GM12878 (cell line): ENCODE measurements around the gene PLXNC1. TPM values are rescaled to one million over a fixed set of nuclear protein-coding genes. Genes with fewer than 3 reads are reported as not detected.

ENCODE experiments used
- ATAC-seq: fragments of 200-7000 bp; cut with Tn5 transposase; 3 replicates; pipeline ENCODE4 v1.9.1; 2020; ENCODE audit warnings: mild to moderate bottlenecking, moderate library complexity
- BruUV-seq: library from RNA; stranded (reverse); fragments of 400-500 nt; replicated peaks from 2 replicates; lab custom pipeline; 2021; lab: Mats Ljungman, UMichigan
- CTCF ChIA-PET: fragments of 300-600 bp; sonication (Branson Sonifier 250); formaldehyde crosslinking; extraction: SDS; loops from one replicate; lab custom pipeline; 2021; ENCODE audit warnings: inconsistent platforms; lab: Yijun Ruan, JAX
- POLR2A ChIA-PET: fragments of 350-600 bp; formaldehyde crosslinking; extraction: SDS; loops from one replicate; lab custom pipeline; 2021; ENCODE audit warnings: inconsistent platforms; lab: Charles Lee
- RAD21 ChIA-PET: fragments of 300-600 bp; sonication (Branson Sonifier 250); formaldehyde crosslinking; loops from one replicate; lab custom pipeline; 2023; ENCODE audit warnings: antibody characterized with exemption; ENCODE audit not compliant: unreplicated experiment; lab: Charles Lee
- SMC1A ChIA-PET: fragments of 300-600 bp; sonication (Branson Sonifier 250); formaldehyde crosslinking; loops from one replicate; lab custom pipeline; 2023; ENCODE audit not compliant: unreplicated experiment, uncharacterized antibody; lab: Charles Lee
- DNase-seq: peaks from one replicate; pipeline ENCODE4 v3.0.0-alpha.2; 2011; ENCODE audit warnings: low read depth, low spot score
- FAIRE-seq: peaks from 3 replicates; lab custom pipeline; 2011; peaks lifted over from hg19 to GRCh38; lab: Jason Lieb, UNC
- H2AFZ ChIP-seq: 2 replicates; pipeline ENCODE4 v1.6.0; 2011; ENCODE audit warnings: low read depth, low read length, control low read depth; ENCODE audit not compliant: control insufficient read depth
- H3K27ac ChIP-seq: 2 replicates; pipeline ENCODE4 v1.5.1; 2011; ENCODE audit warnings: control low read depth; ENCODE audit not compliant: control insufficient read depth, insufficient read depth
- H3K27me3 ChIP-seq, 2 experiments: replicated peaks in 1 of 2; 2 replicates each; pipeline versions ENCODE4 v1.6.0 to v1.6.1; 2011; ENCODE audit warnings: low read length in 1 of 2; ENCODE audit not compliant: control insufficient read depth in 2 of 2, insufficient read depth in 2 of 2
- H3K36me3 ChIP-seq, 2 experiments: 2 replicates each; pipeline ENCODE4 v1.5.1; 2011; ENCODE audit warnings: low read length in 1 of 2; ENCODE audit not compliant: control insufficient read depth in 2 of 2, insufficient read depth in 2 of 2
- H3K4me1 ChIP-seq: 2 replicates; pipeline ENCODE4 v1.6.1; 2011; ENCODE audit warnings: mild to moderate bottlenecking, low read length, moderate library complexity, mixed read lengths; ENCODE audit not compliant: control insufficient read depth, insufficient read depth
- H3K4me2 ChIP-seq: 2 replicates; pipeline ENCODE4 v1.6.0; 2011; ENCODE audit warnings: control low read depth; ENCODE audit not compliant: control insufficient read depth, insufficient read depth
- H3K4me3 ChIP-seq: fragments of 200-600 bp; sonication (generic); 2 replicates; pipeline ENCODE4 v1.5.1; 2016
- H3K79me2 ChIP-seq: 2 replicates; pipeline ENCODE4 v1.6.0; 2011; ENCODE audit warnings: low read length; ENCODE audit not compliant: control insufficient read depth, insufficient read depth
- H3K9ac ChIP-seq: 2 replicates; pipeline ENCODE4 v1.8.0; 2011; ENCODE audit warnings: low read length, control low read depth, mixed read lengths; ENCODE audit not compliant: control insufficient read depth, insufficient read depth
- H3K9me3 ChIP-seq: replicated peaks from 3 replicates; pipeline ENCODE4 v1.5.1; 2011; ENCODE audit warnings: mild to moderate bottlenecking, low read length; ENCODE audit not compliant: control insufficient read depth, insufficient read depth
- H4K20me1 ChIP-seq: 2 replicates; pipeline ENCODE4 v1.6.0; 2011; ENCODE audit not compliant: control insufficient read depth, insufficient read depth
- CBFB ChIP-seq: IDR thresholded peaks from 2 replicates; pipeline ENCODE4 v1.6.1; 2016; ENCODE audit warnings: antibody characterized with exemption, low read depth
- CEBPB ChIP-seq, 2 experiments: fragments of 150-350 bp in 1 of 2; IDR thresholded peaks; 2 replicates each; pipeline ENCODE4 v1.6.1; 2012 to 2014; ENCODE audit warnings: low read depth in 2 of 2, low read length in 2 of 2, borderline replicate concordance in 1 of 2, inconsistent platforms in 1 of 2
- CREB1 ChIP-seq: IDR thresholded peaks from 2 replicates; pipeline ENCODE4 v1.6.1; 2012; ENCODE audit warnings: low read depth, mild to moderate bottlenecking, inconsistent platforms
- EED ChIP-seq: sonication (generic); IDR thresholded peaks from 2 replicates; pipeline ENCODE4 v1.6.1; 2016; ENCODE audit warnings: antibody characterized with exemption, low read depth
- ETV6 ChIP-seq, 2 experiments: fragments of 450-650 bp in 1 of 2; IDR thresholded peaks in 1 of 2; conservative IDR thresholded peaks in 1 of 2; 2 replicates each; pipeline ENCODE4 v1.6.1; 2014; ENCODE audit warnings: antibody characterized with exemption in 1 of 2, borderline replicate concordance in 1 of 2, low read depth in 1 of 2, mild to moderate bottlenecking in 1 of 2, moderate library complexity in 1 of 2
- GABPA ChIP-seq: IDR thresholded peaks from 2 replicates; pipeline ENCODE4 v1.6.1; 2014; ENCODE audit warnings: antibody characterized with exemption, low read depth, mild to moderate bottlenecking, inconsistent platforms
- IKZF1 ChIP-seq: fragments of 450-650 bp; conservative IDR thresholded peaks from 2 replicates; pipeline ENCODE4 v1.6.1; 2017; ENCODE audit warnings: antibody characterized with exemption, mild to moderate bottlenecking
- IKZF2 ChIP-seq, 2 experiments: fragments of 450-650 bp; IDR thresholded peaks; 2 replicates each; pipeline ENCODE4 v1.6.1; 2017; ENCODE audit warnings: mild to moderate bottlenecking in 2 of 2, moderate library complexity in 2 of 2
- NFIC ChIP-seq: IDR thresholded peaks from 2 replicates; pipeline ENCODE4 v1.6.1; 2012; ENCODE audit warnings: low read depth, mild to moderate bottlenecking, inconsistent platforms, low read length, moderate library complexity
- NFYB ChIP-seq: IDR thresholded peaks from 2 replicates; pipeline ENCODE4 v1.6.1; 2011; ENCODE audit warnings: low read depth, mild to moderate bottlenecking, low read length, improper control_type of control experiment, moderate library complexity; ENCODE audit not compliant: insufficient read depth
- NRF1 ChIP-seq: conservative IDR thresholded peaks from 2 replicates; pipeline ENCODE4 v1.6.1; 2011; ENCODE audit warnings: mild to moderate bottlenecking, low read depth, low read length, improper control_type of control experiment
- RAD51 ChIP-seq: fragments of 450-650 bp; IDR thresholded peaks from 2 replicates; pipeline ENCODE4 v1.6.1; 2016; ENCODE audit warnings: moderate library complexity, mild to moderate bottlenecking, inconsistent platforms
- RCOR1 ChIP-seq: conservative IDR thresholded peaks from 2 replicates; pipeline ENCODE4 v1.6.1; 2012; ENCODE audit warnings: low read depth, low read length, improper control_type of control experiment
- RUNX3 ChIP-seq: IDR thresholded peaks from 2 replicates; pipeline ENCODE4 v1.6.1; 2012; ENCODE audit warnings: low read length, inconsistent platforms
- SPI1 ChIP-seq: IDR thresholded peaks from 2 replicates; pipeline ENCODE4 v1.6.1; 2011; ENCODE audit warnings: low read depth, mild to moderate bottlenecking, low read length, moderate library complexity, borderline replicate concordance; ENCODE audit not compliant: insufficient read depth
- ZNF24 ChIP-seq: fragments of 450-650 bp; IDR thresholded peaks from 2 replicates; pipeline ENCODE4 v1.6.1; 2017; ENCODE audit warnings: antibody characterized with exemption, mild to moderate bottlenecking
- ZZZ3 ChIP-seq: IDR thresholded peaks from 2 replicates; pipeline ENCODE4 v1.6.1; 2011; ENCODE audit warnings: low read depth; ENCODE audit not compliant: control insufficient read depth, insufficient read length
- WGBS: methylation state at CpG from one replicate; pipeline ENCODE4 v1.1.6; 2016; ENCODE audit warnings: low lambda C conversion rate; ENCODE audit not compliant: insufficient replicate concordance, insufficient coverage; ENCODE audit errors: missing lambda C conversion rate; 5-methylcytosine and 5-hydroxymethylcytosine counted together
- in situ Hi-C: fragments of 300-500 bp; cut with MboI; formaldehyde crosslinking; loops from 9 replicates; pipeline ENCODE4 v1.14.3; 2018; ENCODE audit warnings: mixed read lengths
- intact Hi-C: fragments of 100-400 bp; cut with micrococcal nuclease; formaldehyde crosslinking; loops from one replicate; pipeline ENCODE4 v1.14.2; 2022; ENCODE audit not compliant: unreplicated experiment
- polyA plus RNA-seq, 11 experiments: library from polyadenylated mRNA; depleted of rRNA in 4 of 11; unstranded in 6 of 11; stranded (reverse) in 5 of 11; fragments of >200 nt; fragmentation: Nextera tagmentation in 4 of 11; fragmentation: Illumina TruSeq in 1 of 11; extraction: Ambion mirVana in 4 of 11; extraction: Trizol in 1 of 11; gene quantifications; 1 replicate in 1 of 11; 2 replicates in 10 of 11; pipeline versions ENCODE4 v1.2.1 to v1.2.3, GENCODE V29; 2011 to 2016; ENCODE audit warnings: inconsistent platforms in 2 of 11, missing spikeins in 2 of 11, low read depth in 1 of 11
- total RNA-seq, 4 experiments: library from RNA; depleted of rRNA in 3 of 4; stranded (reverse); fragments of >200 nt in 3 of 4; fragmentation: Illumina TruSeq in 1 of 4; extraction: Trizol in 1 of 4; gene quantifications; 2 replicates each; pipeline versions ENCODE4 v1.2.1 to v1.2.3, GENCODE V29; 2013 to 2021
- TF ChIP-seq, protein P1 (sequence below): fragments of 450-650 bp; IDR thresholded peaks from 2 replicates; pipeline ENCODE4 v1.6.1; 2016; ENCODE audit warnings: mild to moderate bottlenecking
- TF ChIP-seq, protein P2 (sequence below): IDR thresholded peaks from 2 replicates; pipeline ENCODE4 v1.6.1; 2011; ENCODE audit warnings: mild to moderate bottlenecking, low read depth, low read length, moderate library complexity; ENCODE audit not compliant: insufficient replicate concordance
- TF ChIP-seq, protein P3 (sequence below): IDR thresholded peaks from 2 replicates; pipeline ENCODE4 v1.6.1; 2012; ENCODE audit warnings: low read length, inconsistent platforms

Gene PLXNC1
- total and polyA plus RNA-seq, 10 of the 15 experiments (the other 5 are each of a cell fraction or from before 2014, with no cell fraction given), result 5.2 to 41.2 (median 24.6) TPM

DNA sequence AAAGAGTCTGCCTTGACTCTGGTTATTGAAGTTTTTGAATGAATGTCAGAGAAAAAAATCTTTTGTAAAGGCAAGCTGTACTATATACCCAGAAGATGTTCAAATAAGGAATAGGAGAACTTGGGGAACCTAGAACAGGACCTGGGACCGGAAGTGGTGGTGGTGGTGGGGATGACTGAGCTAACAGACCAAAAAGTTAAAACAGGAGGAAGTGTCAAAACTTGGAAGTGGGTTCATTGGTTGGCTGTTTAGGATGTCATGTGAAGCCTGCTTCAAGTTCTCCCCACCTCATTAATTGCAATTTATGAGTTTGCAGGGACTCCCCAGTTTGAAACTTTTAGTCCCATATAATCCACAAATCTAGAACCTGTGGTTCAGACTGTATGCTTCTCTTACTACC, 26.2 kb downstream of the PLXNC1 start:
- Histone ChIP-seq H3K9me3 (peaks cover 8% of the 10 kb centered on the region), H2AFZ (no peak overlapping the region), H4K20me1 (no peaks in the 10 kb centered on the region), H3K4me1 (peaks cover 47% of the 10 kb centered on the region), H3K9ac (peak overlapping the region; percentile 62; the same call in 1 of the 2 replicates), H3K27ac (peak overlapping the region; percentile 92), H3K4me2 (peak overlapping the region; percentile 95), H3K4me3 (peak overlapping the region; percentile 41; the same call in 1 of the 2 replicates), H3K27me3 (no peaks in the 10 kb centered on the region), H3K36me3 (peaks cover 7 to 14% of the 10 kb centered on the region in 2 experiments; a peak in 3 of 4 replicates), H3K79me2 (peaks cover 8% of the 10 kb centered on the region)
- FAIRE-seq (no peak), DNase-seq (no peak), ATAC-seq (peak; percentile 71)
- CTCF ChIA-PET, result interaction anchor here (0.6 to 5.4 kb wide), 12 partner anchors 9 to 139 kb away, joined by 3 to 27 read pairs (median 4); no protein-coding TSS in a partner anchor
- RAD21 ChIA-PET, result interaction anchor here (0.6 to 8.2 kb wide), 11 partner anchors 18 to 89 kb away, joined by 3 to 107 read pairs (median 7); no protein-coding TSS in a partner anchor
- no TSS peak for BruUV-seq
- intact Hi-C loops, result loop anchor here (2.0 kb wide), 1 partner anchor 30 kb away; no protein-coding TSS in a partner anchor
- SMC1A ChIA-PET, result interaction anchor here (0.7 to 16.3 kb wide), 18 partner anchors 9 to 283 kb away, joined by 3 to 367 read pairs (median 4); partner anchors contain the start of gene PLXNC1
- POLR2A ChIA-PET, result interaction anchor here (0.6 to 5.3 kb wide), 8 partner anchors 13 to 226 kb away, joined by 4 to 41 read pairs (median 8); no protein-coding TSS in a partner anchor
- WGBS, result 0% methylated on average over 1 of the region's 1 CpG
- in situ Hi-C loops, result no loop called here
- TF ChIP-seq NFIC (peak; percentile 71), RCOR1 (no peak), RUNX3 (peak; percentile 91), RAD51 (peak; percentile 67; the same call in 1 of the 2 replicates), ZZZ3 (no peak), IKZF2 (IDR thresholded peaks at IDR 0.05) (peak; percentile 56 to 75; a peak in 2 of 4 replicates), EED (peak; percentile 68; the same call in 1 of the 2 replicates), ETV6 (conservative IDR thresholded peaks at IDR 0.05 in 1 of 2, IDR thresholded peaks at IDR 0.05 in 1 of 2; ENCODE audit: borderline replicate concordance in 1 of 2, low read depth in 1 of 2) (peak in 1 of 2 experiments; percentile 79; a peak in 2 of 4 replicates), CREB1 (peak; percentile 46; the same call in 1 of the 2 replicates), NRF1 (no peak), ZNF24 (0 out of 2 replicates have a peak, but pooled peaks have one; percentile 9), CEBPB (IDR thresholded peaks at IDR 0.05; ENCODE audit: borderline replicate concordance in 1 of 2, low read depth in 2 of 2, low read length in 2 of 2) (0 out of 4 replicates have a peak, but pooled peaks of 1 of the 2 experiments have one; percentile 42), IKZF1 (peak; percentile 43; the same call in 1 of the 2 replicates), GABPA (peak; percentile 67), CBFB (0 out of 2 replicates have a peak, but pooled peaks have one; percentile 31), NFYB (peak; percentile 75), SPI1 (peak; percentile 69)
- TF ChIP-seq, protein P1, sequence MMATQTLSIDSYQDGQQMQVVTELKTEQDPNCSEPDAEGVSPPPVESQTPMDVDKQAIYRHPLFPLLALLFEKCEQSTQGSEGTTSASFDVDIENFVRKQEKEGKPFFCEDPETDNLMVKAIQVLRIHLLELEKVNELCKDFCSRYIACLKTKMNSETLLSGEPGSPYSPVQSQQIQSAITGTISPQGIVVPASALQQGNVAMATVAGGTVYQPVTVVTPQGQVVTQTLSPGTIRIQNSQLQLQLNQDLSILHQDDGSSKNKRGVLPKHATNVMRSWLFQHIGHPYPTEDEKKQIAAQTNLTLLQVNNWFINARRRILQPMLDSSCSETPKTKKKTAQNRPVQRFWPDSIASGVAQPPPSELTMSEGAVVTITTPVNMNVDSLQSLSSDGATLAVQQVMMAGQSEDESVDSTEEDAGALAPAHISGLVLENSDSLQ, result peak; percentile 77
- TF ChIP-seq, protein P2, sequence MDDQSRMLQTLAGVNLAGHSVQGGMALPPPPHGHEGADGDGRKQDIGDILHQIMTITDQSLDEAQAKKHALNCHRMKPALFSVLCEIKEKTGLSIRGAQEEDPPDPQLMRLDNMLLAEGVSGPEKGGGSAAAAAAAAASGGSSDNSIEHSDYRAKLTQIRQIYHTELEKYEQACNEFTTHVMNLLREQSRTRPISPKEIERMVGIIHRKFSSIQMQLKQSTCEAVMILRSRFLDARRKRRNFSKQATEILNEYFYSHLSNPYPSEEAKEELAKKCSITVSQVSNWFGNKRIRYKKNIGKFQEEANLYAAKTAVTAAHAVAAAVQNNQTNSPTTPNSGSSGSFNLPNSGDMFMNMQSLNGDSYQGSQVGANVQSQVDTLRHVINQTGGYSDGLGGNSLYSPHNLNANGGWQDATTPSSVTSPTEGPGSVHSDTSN, result peak; percentile 20
- TF ChIP-seq, protein P3, sequence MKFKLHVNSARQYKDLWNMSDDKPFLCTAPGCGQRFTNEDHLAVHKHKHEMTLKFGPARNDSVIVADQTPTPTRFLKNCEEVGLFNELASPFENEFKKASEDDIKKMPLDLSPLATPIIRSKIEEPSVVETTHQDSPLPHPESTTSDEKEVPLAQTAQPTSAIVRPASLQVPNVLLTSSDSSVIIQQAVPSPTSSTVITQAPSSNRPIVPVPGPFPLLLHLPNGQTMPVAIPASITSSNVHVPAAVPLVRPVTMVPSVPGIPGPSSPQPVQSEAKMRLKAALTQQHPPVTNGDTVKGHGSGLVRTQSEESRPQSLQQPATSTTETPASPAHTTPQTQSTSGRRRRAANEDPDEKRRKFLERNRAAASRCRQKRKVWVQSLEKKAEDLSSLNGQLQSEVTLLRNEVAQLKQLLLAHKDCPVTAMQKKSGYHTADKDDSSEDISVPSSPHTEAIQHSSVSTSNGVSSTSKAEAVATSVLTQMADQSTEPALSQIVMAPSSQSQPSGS, result peak; percentile 62
